A204.1 (cell line): ENCODE measurements around the gene MAPRE2.
"Not testable (repeated sequence)": the region's sequence is repeated elsewhere in the genome, so short reads cannot be mapped to it uniquely, and the experiment has no call there.

Source experiments
- FAIRE-seq: peaks from 2 replicates; lab custom pipeline; 2012; peaks lifted over from hg19 to GRCh38; lab: Jason Lieb, UNC

MAPRE2 gene

GRCh38 chr18:35153609-35154272 lies 112.5 kb downstream of the MAPRE2 start:
- FAIRE-seq = no peak

- no peak for FAIRE-seq
Measured at GRCh38 chr18:35155398-35156117, 114.3 kb downstream of the MAPRE2 start.

GRCh38 chr18:35157181-35157580 lies 116.0 kb downstream of the MAPRE2 start:
- no peak for FAIRE-seq

- FAIRE-seq = no peak
Measured at GRCh38 chr18:35158728-35159450, 117.7 kb downstream of the MAPRE2 start.

GRCh38 chr18:35159782-35160181 lies 118.6 kb downstream of the MAPRE2 start:
- no peak for FAIRE-seq

GRCh38 chr18:35161485-35161884 lies 120.3 kb downstream of the MAPRE2 start:
- no peak for FAIRE-seq

- no peak for FAIRE-seq
Measured at GRCh38 chr18:35161934-35162333, 120.7 kb downstream of the MAPRE2 start.

- FAIRE-seq = no peak
Measured at GRCh38 chr18:35163014-35163539, 121.9 kb downstream of the MAPRE2 start.

GRCh38 chr18:35163721-35164120 lies 122.5 kb downstream of the MAPRE2 start:
- no peak for FAIRE-seq

GRCh38 chr18:35164133-35164532 lies 122.9 kb downstream of the MAPRE2 start:
- FAIRE-seq = no peak

GRCh38 chr18:35167332-35167731 lies 126.1 kb downstream of the MAPRE2 start:
- no peak for FAIRE-seq

GRCh38 chr18:35167857-35168256 lies 126.6 kb downstream of the MAPRE2 start:
- FAIRE-seq = no peak

- FAIRE-seq = not testable (repeated sequence)
Measured at GRCh38 chr18:35170323-35170722, 129.1 kb downstream of the MAPRE2 start.

GRCh38 chr18:35171315-35171987 lies 130.2 kb downstream of the MAPRE2 start:
- FAIRE-seq = no peak

GRCh38 chr18:35172009-35172408 lies 130.8 kb downstream of the MAPRE2 start:
- no peak for FAIRE-seq

- no peak for FAIRE-seq
Measured at GRCh38 chr18:35172451-35173035, 131.3 kb downstream of the MAPRE2 start.

- FAIRE-seq = no peak
Measured at GRCh38 chr18:35174093-35174731, 133.0 kb downstream of the MAPRE2 start.

GRCh38 chr18:35174745-35175144 lies 133.5 kb downstream of the MAPRE2 start:
- FAIRE-seq = no peak

GRCh38 chr18:35176925-35177324 lies 135.7 kb downstream of the MAPRE2 start:
- FAIRE-seq = no peak

- no peak for FAIRE-seq
Measured at GRCh38 chr18:35178260-35178659, 137.0 kb downstream of the MAPRE2 start.

GRCh38 chr18:35179906-35180305 lies 138.7 kb downstream of the MAPRE2 start:
- FAIRE-seq = no peak

GRCh38 chr18:35180455-35180854 lies 139.2 kb downstream of the MAPRE2 start:
- no peak for FAIRE-seq
